H1 (cell line): ENCODE results near the gene DNAAF5. TPM values are rescaled to one million over a fixed set of nuclear protein-coding genes. Genes with fewer than 3 reads are reported as not detected.

Experiments used
- EGR1 ChIP-seq: IDR thresholded peaks from 2 replicates; pipeline ENCODE4 v1.6.1; 2011; ENCODE audit warnings: low read depth, low read length, borderline replicate concordance
- JUND ChIP-seq: IDR thresholded peaks from 2 replicates; pipeline ENCODE4 v1.6.1; 2011; ENCODE audit warnings: mild to moderate bottlenecking, improper control_type of control experiment, low read length
- KDM4A ChIP-seq: IDR thresholded peaks from one replicate; pipeline ENCODE4 v1.7.1; 2012; ENCODE audit warnings: low read depth, mild to moderate bottlenecking, moderate library complexity, low read length, inconsistent platforms; ENCODE audit not compliant: severe bottlenecking
- POU5F1 ChIP-seq: IDR thresholded peaks from 2 replicates; pipeline ENCODE4 v1.6.1; 2011; ENCODE audit warnings: low read depth, mild to moderate bottlenecking, low read length, moderate library complexity
- RBBP5 ChIP-seq: IDR thresholded peaks from 2 replicates; pipeline ENCODE4 v1.7.1; 2012; ENCODE audit warnings: low read depth, mild to moderate bottlenecking, inconsistent platforms, low read length, moderate library complexity, borderline replicate concordance
- RNF2 ChIP-seq: fragments of 200-900, 300-1000 bp; sonication (generic); IDR thresholded peaks from 2 replicates; pipeline ENCODE4 v1.7.1; 2016; ENCODE audit warnings: borderline replicate concordance, low read depth, mild to moderate bottlenecking, antibody characterized with exemption, low read length; ENCODE audit not compliant: poor library complexity, severe bottlenecking; ENCODE audit errors: missing control alignments
- RXRA ChIP-seq: IDR thresholded peaks from 2 replicates; pipeline ENCODE4 v1.6.1; 2011; ENCODE audit warnings: low read depth, mild to moderate bottlenecking, low read length, moderate library complexity; ENCODE audit not compliant: insufficient read depth
- SAP30 ChIP-seq: fragments of 300-600 bp; sonication (generic); IDR thresholded peaks from 2 replicates; pipeline ENCODE4 v1.7.1; 2012; ENCODE audit warnings: low read length, moderate library complexity, mild to moderate bottlenecking, inconsistent platforms; ENCODE audit not compliant: insufficient read depth, insufficient replicate concordance
- SIRT6 ChIP-seq: IDR thresholded peaks from one replicate; pipeline ENCODE4 v1.7.1; 2012; ENCODE audit warnings: low read length, inconsistent platforms
- TAF7 ChIP-seq: optimal IDR thresholded peaks from 2 replicates; pipeline ENCODE3; 2011; ENCODE audit warnings: low read depth, mild to moderate bottlenecking, inconsistent platforms, low read length, moderate library complexity, borderline replicate concordance
- polyA plus RNA-seq, 7 experiments: library from polyadenylated mRNA; depleted of rRNA in 3 of 7; stranded (reverse) in 5 of 7; unstranded in 2 of 7; fragments of >200 nt in 5 of 7; fragments of 200-250 nt in 2 of 7; gene quantifications; 1 replicate in 5 of 7; 2 replicates in 1 of 7; 4 replicates in 1 of 7; pipeline versions ENCODE4 v1.2.1 to v1.2.3, GENCODE V29; 2011 to 2013; ENCODE audit warnings: missing spikeins in 2 of 7, mixed read lengths in 2 of 7
- total RNA-seq: library from RNA; stranded (reverse); fragmentation: NEBNext Ultra II Directional; extraction: Animal tissue kit (Norgen Biotek cat#: 25700); gene quantifications from 2 replicates; pipeline ENCODE4 v1.2.1, GENCODE V29; 2021
- TF ChIP-seq, protein P1 (sequence below): fragments of 300-600 bp; sonication (generic); IDR thresholded peaks from 2 replicates; pipeline ENCODE4 v1.7.1; 2012; ENCODE audit warnings: low read length, moderate library complexity, mild to moderate bottlenecking, inconsistent platforms; ENCODE audit not compliant: insufficient replicate concordance

DNAAF5 gene
- total and polyA plus RNA-seq, 2 of the 8 experiments (the other 6 are each of a cell fraction or from before 2014, with no cell fraction given), result 55.1 to 95.9 TPM

DNA sequence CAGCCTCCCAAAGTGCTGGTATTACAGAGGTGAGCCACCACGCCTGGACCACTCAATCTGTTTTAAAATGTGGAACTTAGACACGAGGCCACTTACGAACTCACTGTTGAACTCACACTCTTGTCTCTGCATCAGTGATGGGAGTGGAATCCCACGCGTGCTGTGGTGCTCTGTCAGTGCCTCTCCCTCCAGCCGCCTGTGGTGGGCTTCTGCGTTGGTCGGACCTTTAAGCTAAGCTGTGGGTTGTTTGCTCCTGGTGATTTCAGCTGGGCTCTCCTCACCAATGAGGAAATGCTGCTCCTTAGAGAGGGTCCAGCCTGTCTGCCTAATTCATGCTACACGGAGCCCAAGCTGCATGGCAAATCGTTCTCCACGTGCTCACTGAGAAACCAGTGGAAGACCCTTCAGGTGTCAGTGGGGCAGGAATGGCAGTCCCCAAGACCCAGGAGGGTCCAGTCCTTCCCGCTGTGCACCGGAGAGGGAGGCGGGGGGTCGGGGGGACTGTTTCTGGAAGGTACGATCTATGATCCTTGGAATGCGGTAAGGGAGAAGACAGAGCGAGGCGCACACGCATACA lies 18.4 kb downstream of the DNAAF5 start (continued):
- TF ChIP-seq, protein P1, sequence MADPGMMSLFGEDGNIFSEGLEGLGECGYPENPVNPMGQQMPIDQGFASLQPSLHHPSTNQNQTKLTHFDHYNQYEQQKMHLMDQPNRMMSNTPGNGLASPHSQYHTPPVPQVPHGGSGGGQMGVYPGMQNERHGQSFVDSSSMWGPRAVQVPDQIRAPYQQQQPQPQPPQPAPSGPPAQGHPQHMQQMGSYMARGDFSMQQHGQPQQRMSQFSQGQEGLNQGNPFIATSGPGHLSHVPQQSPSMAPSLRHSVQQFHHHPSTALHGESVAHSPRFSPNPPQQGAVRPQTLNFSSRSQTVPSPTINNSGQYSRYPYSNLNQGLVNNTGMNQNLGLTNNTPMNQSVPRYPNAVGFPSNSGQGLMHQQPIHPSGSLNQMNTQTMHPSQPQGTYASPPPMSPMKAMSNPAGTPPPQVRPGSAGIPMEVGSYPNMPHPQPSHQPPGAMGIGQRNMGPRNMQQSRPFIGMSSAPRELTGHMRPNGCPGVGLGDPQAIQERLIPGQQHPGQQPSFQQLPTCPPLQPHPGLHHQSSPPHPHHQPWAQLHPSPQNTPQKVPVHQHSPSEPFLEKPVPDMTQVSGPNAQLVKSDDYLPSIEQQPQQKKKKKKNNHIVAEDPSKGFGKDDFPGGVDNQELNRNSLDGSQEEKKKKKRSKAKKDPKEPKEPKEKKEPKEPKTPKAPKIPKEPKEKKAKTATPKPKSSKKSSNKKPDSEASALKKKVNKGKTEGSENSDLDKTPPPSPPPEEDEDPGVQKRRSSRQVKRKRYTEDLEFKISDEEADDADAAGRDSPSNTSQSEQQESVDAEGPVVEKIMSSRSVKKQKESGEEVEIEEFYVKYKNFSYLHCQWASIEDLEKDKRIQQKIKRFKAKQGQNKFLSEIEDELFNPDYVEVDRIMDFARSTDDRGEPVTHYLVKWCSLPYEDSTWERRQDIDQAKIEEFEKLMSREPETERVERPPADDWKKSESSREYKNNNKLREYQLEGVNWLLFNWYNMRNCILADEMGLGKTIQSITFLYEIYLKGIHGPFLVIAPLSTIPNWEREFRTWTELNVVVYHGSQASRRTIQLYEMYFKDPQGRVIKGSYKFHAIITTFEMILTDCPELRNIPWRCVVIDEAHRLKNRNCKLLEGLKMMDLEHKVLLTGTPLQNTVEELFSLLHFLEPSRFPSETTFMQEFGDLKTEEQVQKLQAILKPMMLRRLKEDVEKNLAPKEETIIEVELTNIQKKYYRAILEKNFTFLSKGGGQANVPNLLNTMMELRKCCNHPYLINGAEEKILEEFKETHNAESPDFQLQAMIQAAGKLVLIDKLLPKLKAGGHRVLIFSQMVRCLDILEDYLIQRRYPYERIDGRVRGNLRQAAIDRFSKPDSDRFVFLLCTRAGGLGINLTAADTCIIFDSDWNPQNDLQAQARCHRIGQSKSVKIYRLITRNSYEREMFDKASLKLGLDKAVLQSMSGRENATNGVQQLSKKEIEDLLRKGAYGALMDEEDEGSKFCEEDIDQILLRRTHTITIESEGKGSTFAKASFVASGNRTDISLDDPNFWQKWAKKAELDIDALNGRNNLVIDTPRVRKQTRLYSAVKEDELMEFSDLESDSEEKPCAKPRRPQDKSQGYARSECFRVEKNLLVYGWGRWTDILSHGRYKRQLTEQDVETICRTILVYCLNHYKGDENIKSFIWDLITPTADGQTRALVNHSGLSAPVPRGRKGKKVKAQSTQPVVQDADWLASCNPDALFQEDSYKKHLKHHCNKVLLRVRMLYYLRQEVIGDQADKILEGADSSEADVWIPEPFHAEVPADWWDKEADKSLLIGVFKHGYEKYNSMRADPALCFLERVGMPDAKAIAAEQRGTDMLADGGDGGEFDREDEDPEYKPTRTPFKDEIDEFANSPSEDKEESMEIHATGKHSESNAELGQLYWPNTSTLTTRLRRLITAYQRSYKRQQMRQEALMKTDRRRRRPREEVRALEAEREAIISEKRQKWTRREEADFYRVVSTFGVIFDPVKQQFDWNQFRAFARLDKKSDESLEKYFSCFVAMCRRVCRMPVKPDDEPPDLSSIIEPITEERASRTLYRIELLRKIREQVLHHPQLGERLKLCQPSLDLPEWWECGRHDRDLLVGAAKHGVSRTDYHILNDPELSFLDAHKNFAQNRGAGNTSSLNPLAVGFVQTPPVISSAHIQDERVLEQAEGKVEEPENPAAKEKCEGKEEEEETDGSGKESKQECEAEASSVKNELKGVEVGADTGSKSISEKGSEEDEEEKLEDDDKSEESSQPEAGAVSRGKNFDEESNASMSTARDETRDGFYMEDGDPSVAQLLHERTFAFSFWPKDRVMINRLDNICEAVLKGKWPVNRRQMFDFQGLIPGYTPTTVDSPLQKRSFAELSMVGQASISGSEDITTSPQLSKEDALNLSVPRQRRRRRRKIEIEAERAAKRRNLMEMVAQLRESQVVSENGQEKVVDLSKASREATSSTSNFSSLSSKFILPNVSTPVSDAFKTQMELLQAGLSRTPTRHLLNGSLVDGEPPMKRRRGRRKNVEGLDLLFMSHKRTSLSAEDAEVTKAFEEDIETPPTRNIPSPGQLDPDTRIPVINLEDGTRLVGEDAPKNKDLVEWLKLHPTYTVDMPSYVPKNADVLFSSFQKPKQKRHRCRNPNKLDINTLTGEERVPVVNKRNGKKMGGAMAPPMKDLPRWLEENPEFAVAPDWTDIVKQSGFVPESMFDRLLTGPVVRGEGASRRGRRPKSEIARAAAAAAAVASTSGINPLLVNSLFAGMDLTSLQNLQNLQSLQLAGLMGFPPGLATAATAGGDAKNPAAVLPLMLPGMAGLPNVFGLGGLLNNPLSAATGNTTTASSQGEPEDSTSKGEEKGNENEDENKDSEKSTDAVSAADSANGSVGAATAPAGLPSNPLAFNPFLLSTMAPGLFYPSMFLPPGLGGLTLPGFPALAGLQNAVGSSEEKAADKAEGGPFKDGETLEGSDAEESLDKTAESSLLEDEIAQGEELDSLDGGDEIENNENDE, result no peak
- no peak for TF ChIP-seq SIRT6
- no peak for TF ChIP-seq RNF2
- no peak for TF ChIP-seq RXRA
- no peak for TF ChIP-seq EGR1
- no peak for TF ChIP-seq POU5F1
- no peak for TF ChIP-seq KDM4A
- no peak for TF ChIP-seq JUND
- TF ChIP-seq SAP30, result no peak
- no peak for TF ChIP-seq TAF7
- TF ChIP-seq RBBP5, result no peak
